ENCODE data around the gene TBX19. TPM values are rescaled to one million over a fixed set of nuclear protein-coding genes. Genes with fewer than 3 reads are reported as not detected.

The TBX19 gene
- total RNA-seq, 1 experiment from 2014 or later, result 2.8 TPM

GRCh38 chr1:168266644-168267186, 14.0 kb upstream of the TBX19 start:
- no peak for DNase-seq
- no peaks in the 10 kb centered on the region for H3K4me1 Mint-ChIP-seq (ENCODE audit: low read depth, unreplicated experiment)
- intact Hi-C loops (cut with micrococcal nuclease; ENCODE audit: unreplicated experiment), result no loop called here
- no peak overlapping the region for H3K4me3 Mint-ChIP-seq (ENCODE audit: unreplicated experiment)
- no peaks in the 10 kb centered on the region for H3K36me3 Mint-ChIP-seq (ENCODE audit: insufficient read depth, unreplicated experiment)
- Histone ChIP-seq H3K27me3 (replicated peaks; ENCODE audit: control insufficient read depth, insufficient read depth, low read length) (no peaks in the 10 kb centered on the region), H3K4me1 (no peaks in the 10 kb centered on the region), H3K36me3 (ENCODE audit: control insufficient read depth, insufficient read depth, low read length) (no peaks in the 10 kb centered on the region; the same call in 1 of the 2 replicates), H3K4me3 (ENCODE audit: low read depth, low read length) (no peak overlapping the region), H3K9me3 (no peaks in the 10 kb centered on the region; the same call in 1 of the 2 replicates)
- peaks cover 10% of the 10 kb centered on the region for H3K9me3 Mint-ChIP-seq (ENCODE audit: unreplicated experiment)
- no TSS peak for BruUV-seq (replicated peaks)
- no peaks in the 10 kb centered on the region for H3K27me3 Mint-ChIP-seq (ENCODE audit: insufficient read depth, unreplicated experiment)
- CTCF ChIA-PET, result no interaction called here
- POLR2A ChIA-PET, result no interaction called here
- no peak overlapping the region for H3K27ac Mint-ChIP-seq (ENCODE audit: unreplicated experiment)
- TF ChIP-seq, protein P1, sequence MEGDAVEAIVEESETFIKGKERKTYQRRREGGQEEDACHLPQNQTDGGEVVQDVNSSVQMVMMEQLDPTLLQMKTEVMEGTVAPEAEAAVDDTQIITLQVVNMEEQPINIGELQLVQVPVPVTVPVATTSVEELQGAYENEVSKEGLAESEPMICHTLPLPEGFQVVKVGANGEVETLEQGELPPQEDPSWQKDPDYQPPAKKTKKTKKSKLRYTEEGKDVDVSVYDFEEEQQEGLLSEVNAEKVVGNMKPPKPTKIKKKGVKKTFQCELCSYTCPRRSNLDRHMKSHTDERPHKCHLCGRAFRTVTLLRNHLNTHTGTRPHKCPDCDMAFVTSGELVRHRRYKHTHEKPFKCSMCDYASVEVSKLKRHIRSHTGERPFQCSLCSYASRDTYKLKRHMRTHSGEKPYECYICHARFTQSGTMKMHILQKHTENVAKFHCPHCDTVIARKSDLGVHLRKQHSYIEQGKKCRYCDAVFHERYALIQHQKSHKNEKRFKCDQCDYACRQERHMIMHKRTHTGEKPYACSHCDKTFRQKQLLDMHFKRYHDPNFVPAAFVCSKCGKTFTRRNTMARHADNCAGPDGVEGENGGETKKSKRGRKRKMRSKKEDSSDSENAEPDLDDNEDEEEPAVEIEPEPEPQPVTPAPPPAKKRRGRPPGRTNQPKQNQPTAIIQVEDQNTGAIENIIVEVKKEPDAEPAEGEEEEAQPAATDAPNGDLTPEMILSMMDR (IDR thresholded peaks at IDR 0.05; ENCODE audit: insufficient read depth in 1 of 2, low read depth in 1 of 2, low read length in 1 of 2, severe bottlenecking in 1 of 2, unreplicated experiment in 1 of 2), result no peak

- no TSS peak for BruUV-seq (replicated peaks)
- TF ChIP-seq, protein P1 (IDR thresholded peaks at IDR 0.05; ENCODE audit: insufficient read depth in 1 of 2, low read depth in 1 of 2, low read length in 1 of 2, severe bottlenecking in 1 of 2, unreplicated experiment in 1 of 2), result no peak
- Mint-ChIP-seq H3K27me3 (ENCODE audit: insufficient read depth, unreplicated experiment) (no peaks in the 10 kb centered on the region), H3K36me3 (ENCODE audit: insufficient read depth, unreplicated experiment) (no peaks in the 10 kb centered on the region), H3K4me1 (ENCODE audit: low read depth, unreplicated experiment) (no peaks in the 10 kb centered on the region), H3K9me3 (ENCODE audit: unreplicated experiment) (no peaks in the 10 kb centered on the region), H3K4me3 (ENCODE audit: unreplicated experiment) (no peak overlapping the region), H3K27ac (ENCODE audit: unreplicated experiment) (no peak overlapping the region)
- intact Hi-C loops (cut with micrococcal nuclease; ENCODE audit: unreplicated experiment), result no loop called here
- DNase-seq, result no peak
- CTCF ChIA-PET, result no interaction called here
- Histone ChIP-seq H3K9me3 (0 out of 2 replicates have a peak, but pooled peaks cover 4% of the 10 kb centered on the region), H3K4me1 (no peaks in the 10 kb centered on the region), H3K27me3 (replicated peaks; ENCODE audit: control insufficient read depth, insufficient read depth, low read length) (no peaks in the 10 kb centered on the region), H3K4me3 (ENCODE audit: low read depth, low read length) (no peak overlapping the region), H3K36me3 (ENCODE audit: control insufficient read depth, insufficient read depth, low read length) (no peaks in the 10 kb centered on the region)
- POLR2A ChIA-PET, result no interaction called here
These were observed 9.0 kb upstream of the TBX19 start for GRCh38 chr1:168271636-168272035.

DNA sequence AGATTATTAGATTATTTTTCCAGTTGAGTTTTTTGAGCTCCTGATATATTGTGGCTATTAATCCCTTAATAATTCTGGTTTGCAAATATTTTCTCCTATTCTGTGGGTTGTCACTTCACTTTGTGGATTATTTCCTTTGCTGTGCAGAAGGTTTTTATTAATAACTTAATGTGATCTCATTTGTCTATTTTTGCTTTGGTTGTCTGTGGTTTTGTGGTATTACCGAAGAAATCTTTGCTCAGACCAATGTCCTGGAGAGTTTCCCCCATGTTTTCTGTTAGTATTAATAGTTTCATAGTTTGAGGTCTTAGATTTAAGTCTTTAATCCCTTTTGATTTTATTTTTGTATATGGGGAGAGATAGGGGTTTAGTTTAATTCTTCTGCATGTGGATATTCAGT, 7.1 kb upstream of the TBX19 start:
- H3K4me1 Mint-ChIP-seq (ENCODE audit: low read depth, unreplicated experiment), result no peaks in the 10 kb centered on the region
- no peak for DNase-seq
- H3K27ac Mint-ChIP-seq (ENCODE audit: unreplicated experiment), result no peak overlapping the region
- H3K36me3 ChIP-seq (ENCODE audit: control insufficient read depth, insufficient read depth, low read length), result no peaks in the 10 kb centered on the region
- CTCF ChIA-PET, result no interaction called here
- no peaks in the 10 kb centered on the region for H3K27me3 ChIP-seq (replicated peaks; ENCODE audit: control insufficient read depth, insufficient read depth, low read length)
- H3K4me1 ChIP-seq, result no peaks in the 10 kb centered on the region
- H3K27me3 Mint-ChIP-seq (ENCODE audit: insufficient read depth, unreplicated experiment), result no peaks in the 10 kb centered on the region
- TF ChIP-seq, protein P1 (IDR thresholded peaks at IDR 0.05; ENCODE audit: insufficient read depth in 1 of 2, low read depth in 1 of 2, low read length in 1 of 2, severe bottlenecking in 1 of 2, unreplicated experiment in 1 of 2), result no peak
- H3K9me3 Mint-ChIP-seq (ENCODE audit: unreplicated experiment), result no peaks in the 10 kb centered on the region
- POLR2A ChIA-PET, result no interaction called here
- no peaks in the 10 kb centered on the region for H3K36me3 Mint-ChIP-seq (ENCODE audit: insufficient read depth, unreplicated experiment)
- no peak overlapping the region for H3K4me3 ChIP-seq (ENCODE audit: low read depth, low read length)
- intact Hi-C loops (cut with micrococcal nuclease; ENCODE audit: unreplicated experiment), result no loop called here
- no peak overlapping the region for H3K4me3 Mint-ChIP-seq (ENCODE audit: unreplicated experiment)
- H3K9me3 ChIP-seq, result peaks cover 14% of the 10 kb centered on the region; the same call in 1 of the 2 replicates
- BruUV-seq (replicated peaks), result no TSS peak
